Right cardiac atrium (tissue), 5 donors: Measurements from ENCODE around the gene PIEZO2. TPM values are rescaled to one million over a fixed set of nuclear protein-coding genes. Genes with fewer than 3 reads are reported as not detected.

Experiments
- ATAC-seq, 2 donors: fragments of 200-7000 bp; cut with Tn5 transposase; one replicate each; pipeline versions ENCODE4 v1.8.0 to v1.9.1; 2020; ENCODE audit warnings: moderate library complexity in 2 of 2, mild to moderate bottlenecking in 1 of 2
- DNase-seq, 3 donors: peaks; one replicate each; pipeline ENCODE4 v3.0.0-alpha.2; 2020
- H3K27ac ChIP-seq: one replicate; pipeline ENCODE4 v1.5.1; 2013; ENCODE audit warnings: mild to moderate bottlenecking, low read length, control low read depth, moderate library complexity
- H3K27me3 ChIP-seq: one replicate; pipeline ENCODE4 v1.6.1; 2013; ENCODE audit not compliant: control insufficient read depth, insufficient read depth
- H3K4me1 ChIP-seq: one replicate; pipeline ENCODE4 v1.6.1; 2013; ENCODE audit warnings: low read length; ENCODE audit not compliant: control insufficient read depth, insufficient read depth
- H3K4me3 ChIP-seq: one replicate; pipeline ENCODE4 v1.5.1; 2013; ENCODE audit warnings: low read length, control low read depth
- H3K9me3 ChIP-seq: one replicate; pipeline ENCODE4 v1.6.1; 2013; ENCODE audit warnings: low read length; ENCODE audit not compliant: control insufficient read depth
- WGBS: extraction: QIAGEN DNeasy Blood & Tissue Kit; methylation state at CpG from one replicate; pipeline ENCODE4 v1.1.7; 2013; 5-methylcytosine and 5-hydroxymethylcytosine counted together
- intact Hi-C, 4 donors: fragments of 100-400 bp; cut with DNase I; formaldehyde crosslinking; loops; one replicate each; pipeline versions ENCODE4 v1.11.0 to v1.14.0; 2022 to 2023
- polyA plus RNA-seq: library from polyadenylated mRNA; stranded (reverse); fragments of 200-250 nt; gene quantifications from one replicate; pipeline ENCODE4 v1.2.3, GENCODE V29; 2013
- total RNA-seq, 4 donors: library from RNA; stranded (reverse); fragmentation: NEBNext Ultra II Directional; extraction: Animal tissue kit (Norgen Biotek cat#: 25700); gene quantifications; one replicate each; pipeline ENCODE4 v1.2.1, GENCODE V29; 2021
- donor health status: healthy with polysubstance abuse.
- donor health status: DM: no; HTN: yes; CAD: no.
- donor health status: DM: no; HTN: no; CAD: no.
- donor health status: DM: no; HTN: yes; CAD: no; lungs with severe emphysema.
- donor health status: DM: yes; HTN: yes; CAD: no.

PIEZO2 gene
- total and polyA plus RNA-seq, 5 donors = 0.18 to 0.93 (median 0.56) TPM

- H3K27me3 ChIP-seq = no peaks in the 10 kb centered on the region
- WGBS = 50% methylated on average over 7 of the region's 7 CpGs
- intact Hi-C loops = no loop called here
- no peaks in the 10 kb centered on the region for H3K4me1 ChIP-seq
- DNase-seq = no peak
- no peak for ATAC-seq
- no peak overlapping the region for H3K27ac ChIP-seq
- no peak overlapping the region for H3K4me3 ChIP-seq
- H3K9me3 ChIP-seq = no peaks in the 10 kb centered on the region
Observed at GRCh38 chr18:10798727-10799550, 350.4 kb downstream of the PIEZO2 start.

DNA sequence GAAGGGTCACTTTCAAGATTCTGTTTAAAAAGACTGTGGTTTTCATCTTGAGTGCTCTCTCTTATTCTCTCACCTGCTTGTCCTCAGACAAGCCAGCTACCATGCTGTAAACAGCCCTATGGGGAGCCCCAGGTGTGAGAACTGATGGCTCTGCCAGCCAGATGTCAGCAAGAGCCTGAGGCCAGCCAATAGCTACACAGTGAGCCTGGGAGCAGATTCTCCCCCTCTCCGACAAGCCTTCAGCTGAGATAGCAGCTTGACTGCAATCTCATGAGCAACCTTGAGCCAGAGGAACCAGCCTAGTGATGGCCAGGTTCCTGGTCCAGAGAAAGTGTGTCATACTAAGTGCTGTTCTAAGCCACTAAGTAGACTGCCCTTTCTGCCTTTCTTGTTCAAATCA, 351.5 kb downstream of the PIEZO2 start:
- intact Hi-C loops = no loop called here
- peak; percentile 73 to 82 for ATAC-seq
- no peaks in the 10 kb centered on the region for H3K9me3 ChIP-seq
- H3K27ac ChIP-seq = no peak overlapping the region
- WGBS = 61% methylated on average over 1 of the region's 1 CpG
- peak in 1 of 3 donors; percentile 64 for DNase-seq
- H3K4me3 ChIP-seq = no peak overlapping the region
- no peaks in the 10 kb centered on the region for H3K4me1 ChIP-seq
- H3K27me3 ChIP-seq = no peaks in the 10 kb centered on the region

DNA sequence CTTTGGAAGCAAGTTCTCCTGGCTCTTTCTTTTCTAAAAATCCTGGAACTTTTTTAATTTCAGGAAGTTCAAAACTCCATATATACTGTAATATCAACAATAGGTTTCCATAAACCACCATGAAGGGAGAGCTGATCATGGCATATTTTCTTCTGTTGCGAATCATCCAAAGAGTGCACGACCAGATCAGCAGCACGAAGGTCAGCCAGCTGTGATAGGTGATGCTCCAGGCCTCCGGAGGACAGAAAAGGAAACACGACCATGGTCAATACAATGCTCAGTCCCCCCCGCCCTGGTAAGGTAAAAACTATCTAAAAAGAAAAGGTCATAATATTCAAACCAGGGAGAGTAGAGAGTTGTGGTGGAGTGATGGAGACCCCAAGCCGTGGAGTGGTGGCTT, 354.6 kb downstream of the PIEZO2 start:
- Histone ChIP-seq H3K4me1 (no peaks in the 10 kb centered on the region), H3K9me3 (no peaks in the 10 kb centered on the region), H3K27me3 (no peaks in the 10 kb centered on the region), H3K27ac (no peak overlapping the region), H3K4me3 (no peak overlapping the region)
- intact Hi-C loops = no loop called here
- ATAC-seq (no peak), DNase-seq (no peak)
- 82% methylated on average over 7 of the region's 7 CpGs for WGBS

DNA sequence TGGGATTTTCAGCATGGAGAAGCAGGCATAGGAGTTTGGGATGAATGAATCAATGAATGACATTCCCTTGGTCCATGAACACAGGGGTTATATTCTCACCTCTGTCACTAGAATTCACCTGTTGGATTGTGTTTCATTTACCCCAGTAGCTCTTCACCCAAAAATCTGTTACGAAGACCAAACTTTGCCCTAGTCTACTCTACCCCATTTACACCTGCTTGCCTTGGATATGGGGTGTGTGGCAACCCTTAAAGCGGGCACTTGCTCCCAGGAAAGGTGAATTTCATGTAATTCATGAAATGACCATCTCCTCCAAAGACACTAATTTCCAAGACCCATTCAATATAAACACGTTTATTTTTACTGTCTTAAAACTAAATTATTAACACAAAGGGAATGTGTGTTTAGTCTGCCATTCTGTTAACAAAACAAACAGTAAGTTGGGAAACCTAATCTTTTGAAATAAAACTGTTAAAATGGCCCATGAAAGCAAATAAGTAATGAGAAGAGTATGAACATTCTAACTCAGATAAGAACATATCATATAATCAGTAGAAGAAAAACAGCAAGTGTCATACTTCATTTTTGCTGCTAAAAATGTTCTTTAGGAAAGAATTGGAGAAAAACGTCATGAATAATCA, 355.5 kb downstream of the PIEZO2 start:
- WGBS = 78% methylated on average over 4 of the region's 4 CpGs
- H3K4me3 ChIP-seq = no peak overlapping the region
- ATAC-seq (no peak), DNase-seq (no peak)
- H3K27me3 ChIP-seq = no peaks in the 10 kb centered on the region
- H3K9me3 ChIP-seq = no peaks in the 10 kb centered on the region
- intact Hi-C loops = no loop called here
- H3K4me1 ChIP-seq = no peaks in the 10 kb centered on the region
- no peak overlapping the region for H3K27ac ChIP-seq

- 84% methylated on average over 4 of the region's 4 CpGs for WGBS
- Histone ChIP-seq H3K4me3 (no peak overlapping the region), H3K4me1 (no peaks in the 10 kb centered on the region), H3K27ac (no peak overlapping the region), H3K9me3 (no peaks in the 10 kb centered on the region), H3K27me3 (no peaks in the 10 kb centered on the region)
- intact Hi-C loops = no loop called here
- ATAC-seq (no peak), DNase-seq (no peak)
Observed at GRCh38 chr18:10792181-10792580, 357.2 kb downstream of the PIEZO2 start.

GRCh38 chr18:10791169-10791831, 358.1 kb downstream of the PIEZO2 start:
- Histone ChIP-seq H3K4me3 (no peak overlapping the region), H3K27ac (no peak overlapping the region), H3K27me3 (no peaks in the 10 kb centered on the region), H3K4me1 (no peaks in the 10 kb centered on the region), H3K9me3 (no peaks in the 10 kb centered on the region)
- DNase-seq = no peak
- 74% methylated on average over 7 of the region's 7 CpGs for WGBS
- ATAC-seq = no peak
- intact Hi-C loops = no loop called here

DNA sequence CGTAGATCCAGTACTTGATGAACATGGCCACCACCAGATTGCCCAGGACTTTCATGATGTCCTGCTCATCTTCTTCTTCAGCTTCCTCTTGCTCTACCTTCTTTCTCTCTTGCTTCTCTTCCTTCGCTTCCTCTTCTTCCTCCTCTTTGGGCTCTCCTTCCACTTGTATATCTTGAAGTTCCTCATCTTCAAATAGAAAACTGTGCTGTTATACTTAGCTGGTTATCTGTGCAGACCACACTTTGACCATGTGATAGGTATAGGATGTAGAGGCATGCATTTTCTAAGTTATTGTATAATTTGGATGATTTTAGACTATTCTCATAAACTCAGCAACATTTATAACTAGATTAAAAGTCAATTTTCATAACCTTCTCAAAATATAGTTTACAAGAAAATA, 360.2 kb downstream of the PIEZO2 start:
- Histone ChIP-seq H3K27me3 (no peaks in the 10 kb centered on the region), H3K4me3 (no peak overlapping the region), H3K4me1 (no peaks in the 10 kb centered on the region), H3K9me3 (no peaks in the 10 kb centered on the region), H3K27ac (no peak overlapping the region)
- DNase-seq (no peak), ATAC-seq (no peak)
- intact Hi-C loops = no loop called here
- WGBS = 83% methylated on average over 2 of the region's 2 CpGs

DNA sequence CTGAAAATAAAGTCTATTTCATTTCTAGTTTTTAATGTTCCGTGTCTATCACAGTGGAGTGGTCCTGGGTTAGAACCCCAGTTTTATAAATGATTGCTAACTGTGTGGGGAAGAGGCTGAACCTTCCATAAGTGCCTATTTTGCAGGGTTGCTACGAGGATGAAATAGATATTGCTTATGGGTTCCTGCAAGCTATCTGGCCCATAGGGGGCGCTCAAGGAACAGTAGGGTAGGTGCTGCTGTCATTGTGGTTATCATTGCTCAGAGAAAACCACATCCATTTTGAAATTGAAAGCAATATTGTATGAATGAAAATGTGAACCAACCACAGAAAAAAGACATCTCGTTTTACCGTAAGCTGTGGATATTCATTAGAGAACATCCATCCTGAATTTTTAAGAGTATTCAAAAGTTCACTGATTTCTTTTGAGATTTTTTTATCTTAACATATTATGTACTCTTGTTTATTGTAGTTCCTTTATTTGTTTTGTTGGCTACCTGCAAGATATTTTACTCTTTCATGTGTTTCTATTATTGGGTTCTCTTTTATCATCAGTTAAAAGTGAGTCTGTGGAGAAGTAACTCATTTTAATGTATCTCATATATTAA, 362.0 kb downstream of the PIEZO2 start:
- H3K9me3 ChIP-seq = no peaks in the 10 kb centered on the region
- no peak overlapping the region for H3K4me3 ChIP-seq
- H3K4me1 ChIP-seq = no peaks in the 10 kb centered on the region
- DNase-seq (peak; percentile 78 to 94 (median 83)), ATAC-seq (peak in 1 of 2 donors; percentile 52)
- intact Hi-C loops = no loop called here
- no peak overlapping the region for H3K27ac ChIP-seq
- WGBS = 32% methylated on average over 5 of the region's 5 CpGs
- H3K27me3 ChIP-seq = peaks cover 3% of the 10 kb centered on the region

DNA sequence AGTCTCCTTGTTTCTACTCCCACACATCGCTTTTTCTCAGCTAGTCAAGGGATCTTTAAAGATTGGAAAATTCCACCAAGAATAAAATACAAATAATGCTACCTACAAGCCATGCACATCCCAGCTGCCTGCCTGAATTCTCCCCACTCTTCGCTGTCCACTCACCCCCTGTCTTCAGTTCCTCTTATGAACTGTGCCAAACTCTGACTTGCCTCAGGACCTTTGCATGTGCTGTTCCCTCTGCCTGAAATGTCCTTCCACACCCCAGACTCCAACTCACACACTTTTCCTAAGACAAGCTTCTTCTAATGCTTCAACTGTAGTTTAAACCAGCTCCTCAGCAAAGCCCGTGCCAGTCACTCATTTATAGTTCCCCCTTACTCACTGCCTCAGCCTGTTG, 363.6 kb downstream of the PIEZO2 start:
- WGBS = 81% methylated on average over 3 of the region's 3 CpGs
- DNase-seq = no peak
- Histone ChIP-seq H3K4me3 (no peak overlapping the region), H3K27me3 (peaks cover 3% of the 10 kb centered on the region), H3K9me3 (no peaks in the 10 kb centered on the region), H3K4me1 (no peaks in the 10 kb centered on the region), H3K27ac (no peak overlapping the region)
- intact Hi-C loops = no loop called here
- no peak for ATAC-seq

DNA sequence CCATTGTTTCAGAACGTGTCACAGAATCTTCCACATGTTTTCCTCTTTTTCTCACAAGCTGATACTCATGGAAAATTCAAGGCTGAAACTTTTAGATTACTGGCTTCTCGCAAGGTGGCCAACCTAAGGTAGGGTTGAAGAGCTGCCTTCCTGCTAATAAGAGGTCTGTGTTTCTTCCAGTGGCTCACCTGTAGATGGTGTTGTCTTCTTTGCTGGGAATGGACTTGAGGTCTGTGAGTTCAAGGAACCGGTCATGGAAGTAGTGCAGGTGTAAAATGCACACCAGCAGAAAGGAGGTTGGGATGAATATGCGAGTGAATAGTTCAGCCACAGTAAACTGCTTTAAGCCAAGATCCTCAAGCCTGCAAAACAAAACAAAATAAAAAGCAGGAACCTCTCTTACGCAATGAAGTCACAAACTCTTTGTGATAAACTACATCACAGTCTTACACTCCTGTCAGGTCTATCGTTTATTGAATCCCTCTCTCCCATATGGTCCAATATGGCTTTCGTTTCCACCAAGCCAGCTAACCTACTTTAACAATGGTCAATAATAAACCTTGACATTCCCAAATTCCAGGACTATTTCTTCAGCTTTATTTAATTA, 364.7 kb downstream of the PIEZO2 start:
- intact Hi-C loops = no loop called here

More for the DNA sequence above, 364.7 kb downstream of the PIEZO2 start:
- ATAC-seq (no peak), DNase-seq (no peak)
- Histone ChIP-seq H3K9me3 (no peaks in the 10 kb centered on the region), H3K4me1 (no peaks in the 10 kb centered on the region), H3K4me3 (no peak overlapping the region), H3K27me3 (peaks cover 3% of the 10 kb centered on the region), H3K27ac (no peak overlapping the region)
- 88% methylated on average over 7 of the region's 7 CpGs for WGBS
